Right atrium auricular region (tissue), 2 donors: ENCODE results near the gene PDZD2. TPM values are rescaled to one million over a fixed set of nuclear protein-coding genes. Genes with fewer than 3 reads are reported as not detected.

Source experiments
- DNase-seq: peaks from one replicate; pipeline ENCODE4 v3.0.0-alpha.2; 2019; ENCODE audit warnings: low spot score
- H3K27ac ChIP-seq, 2 donors: fragments of 200-600 bp; sonication (generic); 1 replicate in 1 of 2; 2 replicates in 1 of 2; pipeline ENCODE4 v1.5.1; 2016 to 2019
- H3K27me3 ChIP-seq, 2 donors: fragments of 200-600 bp; sonication (generic); one replicate each; pipeline versions ENCODE4 v1.5.1 to v1.6.0; 2017 to 2019
- H3K36me3 ChIP-seq: fragments of 200-600 bp; sonication (generic); one replicate; pipeline ENCODE4 v1.5.1; 2016
- H3K4me1 ChIP-seq, 2 donors: fragments of 200-600 bp; sonication (generic); one replicate each; pipeline versions ENCODE4 v1.5.1 to v1.6.0; 2017 to 2019
- H3K4me3 ChIP-seq, 2 donors: fragments of 200-600 bp; sonication (generic); 1 replicate in 1 of 2; 2 replicates in 1 of 2; pipeline ENCODE4 v1.5.1; 2017 to 2019; ENCODE audit warnings: mild to moderate bottlenecking in 1 of 2, moderate library complexity in 1 of 2
- H3K9me3 ChIP-seq, 2 donors: fragments of 200-600 bp; sonication (generic); one replicate each; pipeline ENCODE4 v1.5.1; 2019
- CTCF ChIP-seq, 2 donors: fragments of 200-600 bp; sonication (generic); IDR thresholded peaks; one replicate each; pipeline ENCODE4 v1.5.1; 2019; ENCODE audit warnings: antibody characterized with exemption in 2 of 2
- total RNA-seq, 2 donors: library from RNA; depleted of rRNA; stranded (reverse); fragments of >200 nt; gene quantifications; one replicate each; pipeline ENCODE4 v1.1.0, GENCODE V29; 2016

Gene PDZD2
- total RNA-seq, 2 donors from 2014 or later: 79.5 to 86.4 TPM

- TF ChIP-seq CTCF (IDR thresholded peaks at IDR 0.05): peak; percentile 54 to 79
- H3K27me3 ChIP-seq: no peaks in the 10 kb centered on the region
- no peak overlapping the region for H3K4me3 ChIP-seq
- DNase-seq: peak; percentile 72
- H3K4me1 ChIP-seq: peaks cover 0 to 9% of the 10 kb centered on the region in 2 donors
- peaks cover 38% of the 10 kb centered on the region for H3K36me3 ChIP-seq
- no peak overlapping the region for H3K27ac ChIP-seq
- H3K9me3 ChIP-seq: no peaks in the 10 kb centered on the region
Observed at GRCh38 chr5:32092938-32093812, 454.2 kb downstream of the PDZD2 start.

GRCh38 chr5:32094691-32095090, 455.8 kb downstream of the PDZD2 start:
- no peak for DNase-seq
- H3K4me1 ChIP-seq: peaks cover 0 to 17% of the 10 kb centered on the region in 2 donors
- TF ChIP-seq CTCF (IDR thresholded peaks at IDR 0.05): no peak

GRCh38 chr5:32095261-32095671, 456.3 kb downstream of the PDZD2 start:
- no peak for TF ChIP-seq CTCF (IDR thresholded peaks at IDR 0.05)
- Histone ChIP-seq H3K36me3 (peaks cover 34% of the 10 kb centered on the region), H3K9me3 (no peaks in the 10 kb centered on the region), H3K4me3 (no peak overlapping the region), H3K27me3 (no peaks in the 10 kb centered on the region), H3K4me1 (peaks cover 0 to 23% of the 10 kb centered on the region in 2 donors), H3K27ac (peak overlapping the region in 1 of 2 donors; percentile 21)
- peak; percentile 56 for DNase-seq

More at GRCh38 chr5:32094691-32095090, 455.8 kb downstream of the PDZD2 start:
- H3K4me3 ChIP-seq: no peak overlapping the region
- peaks cover 38% of the 10 kb centered on the region for H3K36me3 ChIP-seq
- peak overlapping the region in 1 of 2 donors; percentile 21 for H3K27ac ChIP-seq
- H3K27me3 ChIP-seq: no peaks in the 10 kb centered on the region
- no peaks in the 10 kb centered on the region for H3K9me3 ChIP-seq

DNA sequence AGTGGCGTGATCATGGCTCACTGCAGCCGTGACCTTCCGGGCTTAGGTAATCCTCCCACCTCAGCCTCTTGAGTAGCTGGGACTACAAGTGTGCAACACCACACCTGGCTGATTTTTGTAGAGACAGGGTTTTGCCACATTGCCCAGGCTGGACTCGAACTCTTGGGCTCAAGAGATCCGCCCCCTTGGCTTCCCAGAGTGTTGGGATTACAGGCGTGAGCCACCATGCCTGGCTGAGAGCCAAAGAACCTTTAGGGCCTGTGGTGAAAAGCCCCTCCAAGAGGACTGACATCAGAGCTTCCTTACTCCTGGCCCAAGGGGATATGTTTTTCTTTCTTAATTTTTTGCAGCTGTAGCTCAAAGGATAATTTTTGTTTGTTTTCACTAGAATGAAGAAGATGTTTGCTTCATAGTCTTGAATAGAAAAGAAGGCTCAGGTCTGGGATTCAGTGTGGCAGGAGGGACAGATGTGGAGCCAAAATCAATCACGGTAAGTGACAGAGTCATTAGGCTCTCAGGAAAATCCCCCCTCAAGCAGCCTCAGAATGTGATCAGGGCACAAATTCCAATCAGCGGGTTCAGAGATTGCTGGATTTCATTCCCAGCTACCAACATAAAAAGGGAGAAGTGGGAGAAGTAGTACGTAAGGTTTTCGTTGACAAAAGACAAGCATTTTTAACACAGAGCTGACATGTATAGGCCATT, 458.1 kb downstream of the PDZD2 start:
- no peak for TF ChIP-seq CTCF (IDR thresholded peaks at IDR 0.05)
- Histone ChIP-seq H3K4me1 (peaks cover 0 to 29% of the 10 kb centered on the region in 2 donors), H3K27ac (no peak overlapping the region), H3K4me3 (no peak overlapping the region), H3K9me3 (no peaks in the 10 kb centered on the region), H3K27me3 (no peaks in the 10 kb centered on the region), H3K36me3 (peaks cover 42% of the 10 kb centered on the region)
- peak; percentile 52 for DNase-seq

DNA sequence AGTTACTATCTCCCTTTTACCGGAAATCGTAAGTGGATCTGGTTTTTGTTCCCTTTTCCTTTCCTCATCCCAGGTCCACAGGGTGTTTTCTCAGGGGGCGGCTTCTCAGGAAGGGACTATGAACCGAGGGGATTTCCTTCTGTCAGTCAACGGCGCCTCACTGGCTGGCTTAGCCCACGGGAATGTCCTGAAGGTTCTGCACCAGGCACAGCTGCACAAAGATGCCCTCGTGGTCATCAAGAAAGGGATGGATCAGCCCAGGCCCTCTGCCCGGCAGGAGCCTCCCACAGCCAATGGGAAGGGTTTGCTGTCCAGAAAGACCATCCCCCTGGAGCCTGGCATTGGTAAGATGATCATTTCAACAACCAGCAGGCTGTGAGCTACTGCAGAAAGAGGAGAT, 459.4 kb downstream of the PDZD2 start:
- no peak for TF ChIP-seq CTCF (IDR thresholded peaks at IDR 0.05)
- H3K27ac ChIP-seq: no peak overlapping the region
- no peak for DNase-seq
- no peaks in the 10 kb centered on the region for H3K9me3 ChIP-seq
- H3K4me1 ChIP-seq: peaks cover 0 to 29% of the 10 kb centered on the region in 2 donors
- no peak overlapping the region for H3K4me3 ChIP-seq
- H3K36me3 ChIP-seq: peaks cover 53% of the 10 kb centered on the region
- no peaks in the 10 kb centered on the region for H3K27me3 ChIP-seq
